Stimulated activated CD4-positive, alpha-beta T cell treated with anti-CD3 and anti-CD28 coated beads, Interleukin-4, amount 100 ng/mL, for 4 hours (primary cell): ENCODE data around the gene MRPS18C.
"Not testable (repeated sequence)": the region's sequence is repeated elsewhere in the genome, so short reads cannot be mapped to it uniquely, and the experiment has no call there.

Experiments
- DNase-seq, 2 experiments: peaks; one replicate each; pipeline ENCODE4 v3.0.0-alpha.2; 2020

MRPS18C gene

GRCh38 chr4:83455281-83456183 lies at the start of gene MRPS18C, which contains the start of gene HELQ:
Gene MRPS18C, plus strand, starts transcription at chr4:83456058. Its CDS starts 20 bp downstream, at chr4:83456078.
Gene HELQ, minus strand, starts transcription at chr4:83455823. Its CDS starts 130 bp downstream, at chr4:83455693.
- DNase-seq: peak; percentile 82 to 96

- no peak for DNase-seq
Measured at GRCh38 chr4:83408908-83409307, 47.0 kb upstream of the MRPS18C start.

GRCh38 chr4:83413676-83414075 lies 42.2 kb upstream of the MRPS18C start:
- no peak for DNase-seq

- DNase-seq: no peak
Measured at GRCh38 chr4:83417566-83417965, 38.3 kb upstream of the MRPS18C start.

GRCh38 chr4:83418211-83418610 lies 37.6 kb upstream of the MRPS18C start:
- DNase-seq: no peak

GRCh38 chr4:83431200-83431599 lies 24.7 kb upstream of the MRPS18C start:
- no peak for DNase-seq

GRCh38 chr4:83436680-83437079 lies 19.2 kb upstream of the MRPS18C start:
- DNase-seq: no peak

- no peak for DNase-seq
Measured at GRCh38 chr4:83438719-83439118, 17.1 kb upstream of the MRPS18C start.

GRCh38 chr4:83440148-83440814 lies 15.6 kb upstream of the MRPS18C start:
- DNase-seq: no peak

GRCh38 chr4:83440899-83441298 lies 15.0 kb upstream of the MRPS18C start:
- no peak for DNase-seq

GRCh38 chr4:83449009-83449408 lies 6.8 kb upstream of the MRPS18C start:
- DNase-seq: no peak

- no peak for DNase-seq
Measured at GRCh38 chr4:83454686-83455085, 1.2 kb upstream of the MRPS18C start.

GRCh38 chr4:83456184-83456501 lies 285 bp downstream of the MRPS18C start:
- no peak for DNase-seq

- no peak for DNase-seq
Measured at GRCh38 chr4:83473423-83473822, 17.6 kb downstream of the MRPS18C start.

GRCh38 chr4:83473966-83474365 lies 18.1 kb downstream of the MRPS18C start:
- no peak for DNase-seq

- DNase-seq: peak; percentile 92 to 95
Measured at GRCh38 chr4:83484500-83485461, 28.9 kb downstream of the MRPS18C start, which contains the start of gene ABRAXAS1. Gene ABRAXAS1, minus strand, starts transcription at chr4:83485100. Its CDS starts 28 bp downstream, at chr4:83485072.

- no peak for DNase-seq
Measured at GRCh38 chr4:83486457-83487129, 30.7 kb downstream of the MRPS18C start.

GRCh38 chr4:83489711-83490326 lies 34.0 kb downstream of the MRPS18C start:
- no peak for DNase-seq

GRCh38 chr4:83490876-83491450 lies 35.1 kb downstream of the MRPS18C start:
- no peak for DNase-seq

GRCh38 chr4:83496085-83496917 lies 40.4 kb downstream of the MRPS18C start:
- not testable (repeated sequence) for DNase-seq
